ENCODE results near the gene LIPH. TPM values are rescaled to one million over a fixed set of nuclear protein-coding genes. Genes with fewer than 3 reads are reported as not detected.
"Not testable (repeated sequence)": the region's sequence is repeated elsewhere in the genome, so short reads cannot be mapped to it uniquely, and the experiment has no call there.

Gene LIPH
- total and polyA plus RNA-seq, 10 of the 15 experiments (the other 5 are each of a cell fraction or from before 2014, with no cell fraction given): 2.2 to 11.1 (median 5.4) TPM

GRCh38 chr3:185558395-185558794 lies 6.0 kb upstream of the LIPH start (continued):
- no peak for TF ChIP-seq RB1 (IDR thresholded peaks at IDR 0.05; ENCODE audit: borderline replicate concordance)
- TF ChIP-seq ZNF207 (IDR thresholded peaks at IDR 0.05; ENCODE audit: borderline replicate concordance): no peak
- no peak for TF ChIP-seq SMARCA5 (IDR thresholded peaks at IDR 0.05)
- TF ChIP-seq NR2C1 (IDR thresholded peaks at IDR 0.05): no peak
- TF ChIP-seq ZNF384 (IDR thresholded peaks at IDR 0.05; ENCODE audit: borderline replicate concordance, low read depth, low read length): no peak
- no peak for TF ChIP-seq CEBPB (IDR thresholded peaks at IDR 0.05; ENCODE audit: borderline replicate concordance in 1 of 2, low read depth in 2 of 2, low read length in 2 of 2)
- TF ChIP-seq IKZF2 (IDR thresholded peaks at IDR 0.05): no peak
- TF ChIP-seq, protein P1, sequence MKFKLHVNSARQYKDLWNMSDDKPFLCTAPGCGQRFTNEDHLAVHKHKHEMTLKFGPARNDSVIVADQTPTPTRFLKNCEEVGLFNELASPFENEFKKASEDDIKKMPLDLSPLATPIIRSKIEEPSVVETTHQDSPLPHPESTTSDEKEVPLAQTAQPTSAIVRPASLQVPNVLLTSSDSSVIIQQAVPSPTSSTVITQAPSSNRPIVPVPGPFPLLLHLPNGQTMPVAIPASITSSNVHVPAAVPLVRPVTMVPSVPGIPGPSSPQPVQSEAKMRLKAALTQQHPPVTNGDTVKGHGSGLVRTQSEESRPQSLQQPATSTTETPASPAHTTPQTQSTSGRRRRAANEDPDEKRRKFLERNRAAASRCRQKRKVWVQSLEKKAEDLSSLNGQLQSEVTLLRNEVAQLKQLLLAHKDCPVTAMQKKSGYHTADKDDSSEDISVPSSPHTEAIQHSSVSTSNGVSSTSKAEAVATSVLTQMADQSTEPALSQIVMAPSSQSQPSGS (IDR thresholded peaks at IDR 0.05; ENCODE audit: low read length): no peak
- no peak for TF ChIP-seq FOXK2 (IDR thresholded peaks at IDR 0.05)
- TF ChIP-seq NR2F1 (conservative IDR thresholded peaks at IDR 0.05): no peak
- no peak for TF ChIP-seq HCFC1 (IDR thresholded peaks at IDR 0.05; ENCODE audit: low read length)

DNA sequence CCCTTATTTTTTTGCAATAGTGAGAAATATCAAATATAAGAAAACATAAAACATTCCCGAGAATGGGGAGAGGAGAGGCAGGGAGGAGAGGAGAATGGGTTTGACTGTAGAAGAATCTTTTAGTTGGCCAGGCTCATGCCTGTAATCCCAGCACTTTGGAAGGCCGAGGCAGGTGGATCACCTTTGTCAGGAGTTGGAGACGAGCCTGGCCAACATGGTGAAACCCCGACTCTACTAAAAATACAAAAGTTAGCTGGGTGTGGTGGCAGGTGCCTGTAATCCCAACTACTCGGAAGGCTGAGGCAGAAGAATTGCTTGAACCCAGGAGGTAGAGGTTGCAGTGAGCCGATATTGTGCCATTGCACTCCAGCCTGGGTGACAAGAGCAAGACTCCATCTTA lies 4.3 kb upstream of the LIPH start:
- ChIA-PET POLR2A (interaction anchor here (0.6 kb wide), 1 partner anchor 375 kb away, joined by 4 read pairs; no protein-coding TSS in a partner anchor), CTCF (interaction anchor here (1.2 to 4.8 kb wide), 3 partner anchors 8 to 202 kb away, joined by 3 to 36 read pairs (median 20); no protein-coding TSS in a partner anchor), SMC1A (ENCODE audit: uncharacterized antibody, unreplicated experiment) (interaction anchor here (1.1 to 3.4 kb wide), 3 partner anchors 59 to 202 kb away, joined by 3 to 14 read pairs (median 3); no protein-coding TSS in a partner anchor)
- intact Hi-C loops (cut with micrococcal nuclease; ENCODE audit: unreplicated experiment): loop anchor here (5.0 kb wide), 1 partner anchor 204 kb away; no protein-coding TSS in a partner anchor
- H3K4me3 ChIP-seq; H4K20me1 ChIP-seq (ENCODE audit: control insufficient read depth, insufficient read depth); BruUV-seq (replicated peaks); FAIRE-seq; H3K4me2 ChIP-seq (ENCODE audit: control insufficient read depth, insufficient read depth); DNase-seq (ENCODE audit: low read depth, low spot score); H3K27ac ChIP-seq (ENCODE audit: control insufficient read depth, insufficient read depth); H3K9ac ChIP-seq (ENCODE audit: control insufficient read depth, insufficient read depth, low read length); RAD21 ChIA-PET (ENCODE audit: unreplicated experiment); H3K9me3 ChIP-seq (replicated peaks; ENCODE audit: control insufficient read depth, insufficient read depth, low read length); ATAC-seq; H2AFZ ChIP-seq (ENCODE audit: control insufficient read depth, low read depth, low read length); in situ Hi-C loops (cut with MboI); H3K79me2 ChIP-seq (ENCODE audit: control insufficient read depth, insufficient read depth, low read length); H3K36me3 ChIP-seq (ENCODE audit: control insufficient read depth in 2 of 2, insufficient read depth in 2 of 2, low read length in 1 of 2); H3K27me3 ChIP-seq (replicated peaks in 1 of 2; ENCODE audit: control insufficient read depth in 2 of 2, insufficient read depth in 2 of 2, low read length in 1 of 2): not testable (repeated sequence)
- peaks cover 18% of the 10 kb centered on the region for H3K4me1 ChIP-seq (ENCODE audit: control insufficient read depth, insufficient read depth, low read length)
- 62% methylated on average over 6 of the region's 6 CpGs for WGBS (ENCODE audit: insufficient coverage, insufficient replicate concordance, low lambda C conversion rate, missing lambda C conversion rate)

Data from GM12878 (cell line).